NK-92 (cell line): ENCODE measurements around the gene FAM216B.
"Not testable (repeated sequence)": the region's sequence is repeated elsewhere in the genome, so short reads cannot be mapped to it uniquely, and the experiment has no call there.

ENCODE experiments used
- DNase-seq: peaks from one replicate; lab custom pipeline; 2025; ENCODE audit not compliant: unreplicated experiment; lab: John Stamatoyannopoulos, UW

The FAM216B gene

DNA sequence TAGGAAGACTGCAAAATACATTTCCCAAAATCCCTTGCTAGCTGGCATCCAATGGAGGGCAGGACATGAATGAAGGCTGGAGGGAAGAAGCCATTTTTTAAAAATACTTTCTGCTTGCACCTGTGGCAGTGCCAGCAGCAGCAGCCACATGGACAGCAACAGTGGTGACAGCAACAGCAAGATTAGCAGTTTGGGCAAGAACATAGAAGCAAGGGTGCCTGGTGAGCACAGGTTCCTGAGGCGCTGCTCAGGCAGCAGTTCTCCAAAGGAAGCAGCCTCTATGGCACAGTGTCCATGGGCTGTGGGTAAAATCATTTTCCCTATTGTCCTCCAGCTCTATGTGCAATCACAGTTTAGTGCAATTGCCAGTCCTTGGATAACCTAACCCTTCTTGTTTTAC lies 1.3 kb upstream of the FAM216B start:
- no peak for DNase-seq

DNA sequence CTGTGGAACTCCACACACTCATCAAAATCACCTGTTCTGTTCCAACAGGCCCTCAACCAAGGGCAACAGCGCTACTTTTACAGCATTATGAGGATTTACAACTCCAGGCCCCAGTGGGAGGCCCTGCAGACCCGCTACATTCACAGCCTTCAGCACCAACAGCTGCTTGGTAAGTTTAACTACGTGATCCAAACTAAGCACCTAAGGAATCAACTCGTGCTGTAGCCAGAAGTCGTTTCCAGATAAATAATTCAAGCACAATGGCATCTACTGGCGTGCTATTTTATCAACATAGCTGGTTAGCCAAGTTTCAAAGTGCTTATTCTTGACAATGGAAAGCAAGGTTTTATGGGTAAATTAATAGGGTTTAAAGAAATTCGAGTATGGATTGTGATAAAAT lies 5.3 kb downstream of the FAM216B start:
- DNase-seq: no peak

DNA sequence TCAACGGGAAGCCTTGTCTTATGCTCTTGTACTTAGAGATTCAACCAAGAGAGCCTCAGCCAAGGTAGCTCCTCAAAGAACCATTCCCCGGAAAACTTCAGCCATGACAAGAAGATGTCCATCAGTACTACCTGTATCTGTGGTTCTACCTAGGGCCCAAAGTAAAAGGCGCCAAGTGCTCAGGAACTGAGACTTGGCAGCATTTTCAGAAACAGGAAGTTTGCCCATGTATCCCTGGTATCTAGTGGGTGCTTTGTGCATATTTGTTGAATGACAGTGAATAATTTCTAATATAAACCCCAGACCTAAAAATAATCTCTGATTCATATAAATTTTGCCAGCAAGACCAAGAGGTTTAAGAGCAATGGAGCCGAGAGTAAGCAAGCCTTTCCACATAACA lies 7.2 kb downstream of the FAM216B start:
- no peak for DNase-seq

GRCh38 chr13:42792154-42792553 lies 10.8 kb downstream of the FAM216B start:
- DNase-seq: no peak

DNA sequence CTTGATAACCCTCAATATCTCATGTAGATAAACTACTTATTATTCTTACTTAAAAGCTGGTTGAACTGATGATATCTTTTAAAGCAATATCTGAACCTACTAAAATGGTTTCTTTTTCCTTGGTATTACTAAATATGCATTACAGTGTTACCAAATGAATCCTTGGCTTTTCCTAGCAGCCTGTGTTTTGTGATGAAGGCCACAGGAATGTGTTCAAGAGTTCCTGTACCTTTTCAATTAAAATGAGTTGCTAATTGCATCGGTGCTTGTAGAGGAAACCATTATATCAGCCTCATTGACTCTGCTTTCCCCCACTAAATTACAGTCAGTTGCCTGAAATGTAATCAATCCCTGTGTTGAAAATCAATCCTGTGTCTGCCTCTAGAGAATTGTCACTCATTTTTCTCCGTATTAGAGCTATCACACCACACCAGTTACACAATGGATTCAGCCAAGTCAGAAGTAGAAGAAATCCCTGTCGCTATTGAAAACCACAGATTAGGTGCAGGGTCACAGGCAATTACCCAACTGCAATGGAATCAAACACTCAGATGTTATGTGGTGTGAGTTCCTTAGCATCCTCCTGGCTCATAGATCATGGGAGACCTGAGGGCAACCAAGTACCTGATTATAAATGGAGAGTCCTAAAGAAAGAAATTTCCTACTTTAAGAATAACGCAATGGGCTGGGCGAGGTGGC lies 13.3 kb downstream of the FAM216B start:
- no peak for DNase-seq

DNA sequence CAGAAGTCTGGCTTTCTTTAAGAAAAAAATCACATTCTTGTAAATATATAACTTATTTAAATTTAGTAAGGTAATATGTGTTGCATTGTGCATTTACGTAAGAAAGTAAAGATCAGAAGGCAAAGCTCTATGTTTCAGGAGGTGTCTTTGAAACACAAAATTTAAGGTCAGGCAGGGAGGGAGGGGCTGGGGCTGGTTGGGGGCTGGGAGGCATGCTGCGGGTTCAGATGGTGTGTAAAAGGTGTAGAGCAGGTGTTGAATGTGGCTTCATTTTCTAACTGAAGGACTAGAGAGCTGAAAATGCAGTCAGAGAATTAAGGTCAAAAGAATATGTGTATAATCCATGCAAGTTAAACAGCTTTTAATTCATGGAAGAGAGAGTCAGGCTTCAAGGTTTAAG lies 14.3 kb downstream of the FAM216B start:
- no peak for DNase-seq

DNA sequence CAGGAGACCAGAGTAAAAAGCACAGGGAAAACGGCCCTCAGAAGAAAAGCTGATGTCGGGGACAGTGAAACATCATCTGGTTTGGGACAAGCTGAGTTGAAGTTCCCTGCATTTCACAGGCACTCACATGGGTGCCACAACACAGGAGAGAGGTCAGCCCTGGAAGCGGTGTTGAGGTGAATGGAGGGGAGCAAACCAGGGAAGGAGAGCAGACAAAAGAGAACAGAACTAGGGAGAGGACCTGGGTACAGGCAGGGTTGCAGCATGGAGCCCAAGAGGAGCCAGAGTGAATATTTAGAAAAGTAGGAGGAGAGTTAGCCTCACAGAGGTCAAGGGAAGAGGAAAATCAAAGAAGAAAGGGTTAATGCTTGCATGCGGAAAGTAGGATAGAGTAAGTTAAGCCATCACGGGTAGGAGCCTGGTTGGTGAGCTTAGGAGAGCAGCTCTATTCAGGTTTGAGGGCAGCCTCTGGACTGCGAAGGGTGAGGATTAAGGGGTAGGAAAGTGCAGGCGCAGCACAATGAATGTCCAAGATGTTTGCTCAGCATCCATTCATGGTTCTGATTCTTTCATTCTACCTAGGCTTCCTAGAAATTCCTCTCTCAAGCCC lies 15.5 kb downstream of the FAM216B start:
- no peak for DNase-seq

GRCh38 chr13:42798118-42798517 lies 16.7 kb downstream of the FAM216B start:
- DNase-seq: no peak

DNA sequence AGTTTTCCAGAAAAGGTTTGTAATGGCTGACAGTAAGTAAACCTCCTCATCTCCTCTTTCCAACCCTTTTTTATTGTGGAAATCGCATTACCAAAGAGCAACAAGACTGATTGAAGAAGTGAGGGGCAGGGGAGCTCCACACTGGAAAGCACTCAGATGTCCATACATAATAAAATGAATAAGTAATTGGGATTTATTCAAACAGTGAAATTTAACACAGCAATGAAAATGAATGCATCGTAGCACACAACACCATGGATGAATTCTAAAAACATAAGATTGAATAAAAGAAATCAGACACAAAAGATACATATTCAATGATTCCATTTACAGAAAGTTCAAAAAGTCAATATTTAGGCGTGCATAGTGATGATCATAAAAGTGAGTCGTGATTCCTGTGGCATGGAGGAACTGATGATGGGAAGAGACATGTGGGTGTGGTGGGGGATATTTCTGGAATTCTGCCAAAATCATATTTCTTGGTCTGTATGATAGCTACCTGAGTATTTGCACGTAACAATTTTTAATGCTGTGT lies 18.8 kb downstream of the FAM216B start:
- DNase-seq: no peak

- DNase-seq: no peak
These were observed 22.3 kb downstream of the FAM216B start for GRCh38 chr13:42803563-42804204.

- DNase-seq: no peak
These were observed 23.0 kb downstream of the FAM216B start for GRCh38 chr13:42804244-42804874.

DNA sequence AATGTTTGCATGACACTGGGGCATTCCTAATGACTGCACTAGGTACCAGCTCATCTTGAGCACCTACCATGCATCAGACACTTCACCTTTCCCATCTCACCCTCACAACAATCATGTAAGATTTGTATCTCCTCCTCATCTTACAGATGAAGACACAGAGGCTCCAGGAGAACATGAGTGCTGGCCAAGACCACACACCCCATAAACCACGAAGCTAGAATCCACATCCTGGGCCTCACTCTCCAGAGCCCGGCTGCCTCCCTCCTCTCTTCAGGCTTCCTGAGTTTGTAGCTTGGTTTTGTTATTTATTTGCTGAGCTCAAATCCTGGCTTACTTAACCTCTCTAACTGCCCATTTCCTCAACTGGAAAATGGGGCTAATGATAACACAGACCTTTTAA lies 25.9 kb downstream of the FAM216B start:
- DNase-seq: no peak

DNA sequence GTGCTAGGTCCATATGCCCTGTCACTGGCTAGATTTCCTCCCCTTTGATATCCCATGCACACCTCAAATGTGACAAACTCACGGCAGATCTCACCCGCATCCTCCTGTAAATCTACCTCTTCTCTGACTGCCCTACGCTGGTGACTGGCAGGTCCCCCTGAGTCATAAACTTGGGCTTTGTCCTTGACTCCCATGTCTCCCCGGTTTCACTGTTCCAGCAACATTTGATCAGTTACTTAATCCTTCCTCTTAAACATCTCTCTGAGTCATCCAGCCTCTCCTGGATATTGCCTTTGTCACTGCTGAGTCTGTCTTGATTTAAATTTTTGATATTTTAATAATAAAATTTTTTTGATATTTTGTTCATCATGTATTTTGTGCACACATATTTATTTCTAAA lies 26.5 kb downstream of the FAM216B start:
- no peak for DNase-seq

- DNase-seq: no peak
These were observed 27.1 kb downstream of the FAM216B start for GRCh38 chr13:42808341-42808940.

- DNase-seq: no peak
These were observed 30.9 kb downstream of the FAM216B start for GRCh38 chr13:42812316-42812715.

GRCh38 chr13:42814868-42815267 lies 33.5 kb downstream of the FAM216B start:
- DNase-seq: no peak

DNA sequence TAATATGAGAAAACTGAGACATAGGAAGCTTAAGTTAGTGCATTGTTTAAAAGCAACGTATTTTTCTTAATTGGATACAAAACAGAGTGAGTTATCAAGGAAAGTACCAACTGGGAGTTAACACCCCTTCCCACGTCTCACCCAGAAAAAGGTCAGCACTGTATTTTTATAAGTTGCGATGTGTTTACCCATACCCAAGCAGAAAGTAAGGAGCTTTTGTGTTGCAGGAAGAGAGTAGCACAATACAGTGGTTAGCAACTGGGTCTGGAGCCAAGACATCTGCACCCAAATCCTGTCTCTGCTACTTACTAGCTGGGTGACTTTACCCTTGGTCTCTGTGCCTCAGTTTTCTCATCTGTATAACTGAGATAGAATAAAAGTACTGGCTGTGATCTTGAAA lies 34.3 kb downstream of the FAM216B start:
- no peak for DNase-seq

GRCh38 chr13:42816538-42816937 lies 35.2 kb downstream of the FAM216B start:
- DNase-seq: no peak

DNA sequence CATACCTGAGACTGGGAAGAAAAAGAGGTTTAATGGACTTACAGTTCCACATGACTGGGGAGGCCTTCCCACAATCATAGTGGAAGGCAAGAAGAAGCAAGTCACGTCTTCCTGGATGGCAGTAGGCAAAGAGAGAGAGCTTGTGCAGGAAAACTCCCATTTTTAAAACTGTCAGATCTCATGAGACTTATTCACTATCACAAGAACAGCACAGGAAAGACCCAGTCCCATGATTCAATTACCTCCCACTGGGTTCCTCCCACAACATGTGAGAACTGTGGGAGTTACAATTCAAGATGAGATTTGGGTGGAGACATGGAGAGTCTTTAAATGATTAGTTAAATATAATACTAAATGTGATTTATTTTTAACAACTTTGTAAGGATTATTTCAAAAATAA lies 38.3 kb downstream of the FAM216B start:
- DNase-seq: not testable (repeated sequence)

DNA sequence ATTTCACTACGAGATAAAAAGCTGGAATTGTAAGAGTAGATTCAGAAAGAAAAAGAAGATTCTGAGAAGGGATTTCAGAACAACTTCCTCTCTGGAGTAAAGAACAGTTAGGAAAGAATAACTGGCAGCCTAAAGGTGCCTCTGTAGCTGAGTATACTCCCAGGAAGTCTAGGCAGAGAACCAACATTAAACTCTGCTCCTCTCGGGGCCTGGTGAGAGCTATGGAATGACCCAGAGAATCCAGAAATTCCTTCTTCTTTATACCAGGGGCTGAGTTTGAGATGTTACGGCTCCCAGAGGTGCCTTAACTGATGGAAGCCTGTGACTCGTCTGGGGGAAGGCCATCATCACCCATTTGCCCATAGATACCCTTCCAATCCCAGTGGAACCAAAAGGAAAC lies 39.1 kb downstream of the FAM216B start:
- no peak for DNase-seq

- DNase-seq: no peak
These were observed 40.1 kb downstream of the FAM216B start for GRCh38 chr13:42821437-42821836.
